Activated gamma-delta T cell treated with anti-CD3 and anti-CD28 coated beads, Interleukin-2, amount 50 U/mL, for 16 hours (primary cell): ENCODE measurements around the gene ATP8A2.
"Not testable (repeated sequence)": the region's sequence is repeated elsewhere in the genome, so short reads cannot be mapped to it uniquely, and the experiment has no call there.

Source experiments
- DNase-seq: peaks from one replicate; pipeline ENCODE4 v3.0.0-alpha.2; 2020; ENCODE audit warnings: low read depth

Gene ATP8A2

GRCh38 chr13:25927363-25927762 is 555.6 kb downstream of the ATP8A2 start:
- no peak for DNase-seq

GRCh38 chr13:25927932-25928331 is 556.2 kb downstream of the ATP8A2 start:
- no peak for DNase-seq

GRCh38 chr13:25928941-25929505 is 557.2 kb downstream of the ATP8A2 start:
- DNase-seq: no peak

- DNase-seq: no peak
Measured at GRCh38 chr13:25929816-25930215, 558.0 kb downstream of the ATP8A2 start.

GRCh38 chr13:25930653-25931052 is 558.9 kb downstream of the ATP8A2 start:
- no peak for DNase-seq

- no peak for DNase-seq
Measured at GRCh38 chr13:25932365-25932764, 560.6 kb downstream of the ATP8A2 start.

- no peak for DNase-seq
Measured at GRCh38 chr13:25933520-25933919, 561.7 kb downstream of the ATP8A2 start.

- DNase-seq: no peak
Measured at GRCh38 chr13:25934127-25934526, 562.4 kb downstream of the ATP8A2 start.

GRCh38 chr13:25939961-25940687 is 568.4 kb downstream of the ATP8A2 start:
- DNase-seq: no peak

- no peak for DNase-seq
Measured at GRCh38 chr13:25943081-25943480, 571.3 kb downstream of the ATP8A2 start.

- no peak for DNase-seq
Measured at GRCh38 chr13:25943658-25944057, 571.9 kb downstream of the ATP8A2 start.

- DNase-seq: no peak
Measured at GRCh38 chr13:25945596-25945995, 573.8 kb downstream of the ATP8A2 start.

- no peak for DNase-seq
Measured at GRCh38 chr13:25946321-25946720, 574.5 kb downstream of the ATP8A2 start.

GRCh38 chr13:25948910-25949309 is 577.1 kb downstream of the ATP8A2 start:
- no peak for DNase-seq

GRCh38 chr13:25951831-25952230 is 580.1 kb downstream of the ATP8A2 start:
- no peak for DNase-seq

- not testable (repeated sequence) for DNase-seq
Measured at GRCh38 chr13:25954080-25954479, 582.3 kb downstream of the ATP8A2 start.

GRCh38 chr13:25954943-25955342 is 583.2 kb downstream of the ATP8A2 start:
- DNase-seq: not testable (repeated sequence)

- no peak for DNase-seq
Measured at GRCh38 chr13:25958986-25959385, 587.2 kb downstream of the ATP8A2 start.

- DNase-seq: no peak
Measured at GRCh38 chr13:25961294-25961693, 589.5 kb downstream of the ATP8A2 start.

- no peak for DNase-seq
Measured at GRCh38 chr13:25963674-25964073, 591.9 kb downstream of the ATP8A2 start.

- DNase-seq: no peak
Measured at GRCh38 chr13:25965596-25965995, 593.8 kb downstream of the ATP8A2 start.

GRCh38 chr13:25966086-25966485 is 594.3 kb downstream of the ATP8A2 start:
- DNase-seq: no peak

GRCh38 chr13:25967144-25967543 is 595.4 kb downstream of the ATP8A2 start:
- DNase-seq: no peak

- no peak for DNase-seq
Measured at GRCh38 chr13:25971047-25971446, 599.3 kb downstream of the ATP8A2 start.
